ENCODE data around the gene PRPS1.
"Not testable (repeated sequence)": the region's sequence is repeated elsewhere in the genome, so short reads cannot be mapped to it uniquely, and the experiment has no call there.

Gene PRPS1

DNA sequence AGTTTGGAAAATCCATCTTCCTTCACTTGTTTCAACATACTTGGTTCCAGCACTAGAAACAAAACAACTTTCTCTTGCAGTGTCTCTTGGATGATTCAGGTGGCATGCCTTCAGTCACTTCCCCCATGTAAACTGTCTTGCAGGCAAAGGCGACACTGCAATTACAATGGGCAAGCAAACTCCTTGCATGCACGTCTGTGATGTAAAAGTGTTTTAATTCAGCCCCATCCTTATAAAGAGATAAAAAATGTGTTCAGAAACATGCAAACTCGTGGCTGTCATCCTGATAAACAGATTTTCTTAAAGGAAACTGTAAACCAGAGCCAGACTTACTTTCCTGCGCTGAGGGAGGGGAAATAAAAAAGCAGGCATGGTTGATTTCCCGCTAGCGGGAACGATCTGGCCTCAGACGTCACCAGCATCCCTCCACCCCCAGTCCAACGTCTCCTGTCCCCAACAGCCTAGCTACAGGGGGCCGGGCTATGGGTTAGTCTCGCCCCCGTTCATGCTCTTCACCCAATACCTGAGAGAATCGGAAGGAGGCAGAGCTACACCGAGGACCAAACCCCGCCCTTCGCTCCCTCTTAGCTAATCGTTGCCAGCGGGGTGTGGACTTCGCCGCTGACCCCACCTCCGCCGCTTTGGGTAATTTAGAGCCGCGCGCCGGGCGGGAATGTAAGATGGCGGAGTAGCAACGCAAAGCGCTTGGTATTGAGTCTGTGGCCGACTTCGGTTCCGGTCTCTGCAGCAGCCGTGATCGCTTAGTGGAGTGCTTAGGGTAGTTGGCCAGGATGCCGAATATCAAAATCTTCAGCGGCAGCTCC, at the start of gene PRPS1:
Gene PRPS1, plus strand, starts transcription at position 673 of the 824 bp plus-strand sequence. Its CDS starts 119 bp downstream, at position 792.
- DNase-seq (ENCODE audit: low read depth): peak; percentile 75

DNA sequence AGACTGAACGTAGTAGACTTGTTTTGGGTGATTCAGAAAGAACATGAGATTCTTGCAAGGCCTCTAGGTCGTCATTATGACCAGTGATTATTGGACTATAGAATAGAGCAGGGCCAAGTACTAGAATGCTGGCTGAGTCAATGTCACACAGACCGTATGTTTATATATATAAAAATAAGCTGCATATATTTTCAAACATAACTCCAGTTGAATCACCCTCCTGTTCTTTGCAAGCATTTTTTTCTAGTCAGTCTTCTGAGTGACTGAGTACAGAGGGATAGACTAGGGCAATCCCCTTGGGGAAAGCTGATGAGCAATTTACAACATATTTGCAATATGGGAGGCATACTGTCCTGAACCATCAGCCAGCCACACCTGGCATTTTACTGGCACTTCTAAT, 48.4 kb upstream of the PRPS1 start:
- DNase-seq (ENCODE audit: low read depth): no peak

DNA sequence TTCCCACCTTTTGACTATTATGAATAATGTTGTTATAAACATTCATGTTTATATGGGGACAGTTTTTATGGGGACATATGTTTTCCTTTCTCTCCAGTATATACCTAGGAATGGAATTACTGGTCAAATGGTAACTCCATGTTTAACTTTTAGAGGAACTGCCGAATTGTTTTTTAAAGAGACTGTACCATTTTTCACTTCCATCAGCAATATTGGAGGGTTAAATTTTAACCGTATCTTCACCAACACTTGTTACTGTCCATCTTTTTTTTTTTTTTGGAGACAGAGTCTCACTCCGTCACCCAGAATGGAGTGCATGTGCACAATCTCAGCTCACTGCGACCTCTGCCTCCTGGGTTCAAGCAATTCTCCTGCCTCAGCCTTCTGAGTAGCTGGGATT, 46.4 kb upstream of the PRPS1 start:
- no peak for DNase-seq (ENCODE audit: low read depth)

DNA sequence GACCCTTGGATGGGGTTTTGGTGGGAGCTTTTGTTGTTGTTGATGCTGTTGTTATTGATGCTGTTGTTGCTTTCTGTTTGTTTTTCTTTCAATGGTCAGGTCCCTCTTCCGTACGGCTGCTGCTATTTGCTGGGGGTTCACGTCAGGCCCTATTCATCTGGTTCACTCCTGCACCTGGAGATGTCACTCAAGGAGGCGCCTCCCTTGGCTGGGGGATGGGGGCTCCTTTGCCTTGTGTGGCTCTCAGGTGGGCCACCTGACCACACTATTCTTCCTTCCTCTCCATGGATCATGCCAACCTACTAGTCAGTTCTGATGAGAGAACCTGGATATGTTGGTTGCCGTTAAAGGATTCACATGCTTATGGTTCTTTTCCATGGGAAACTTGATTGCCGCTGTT, 39.1 kb upstream of the PRPS1 start:
- no peak for DNase-seq (ENCODE audit: low read depth)

DNA sequence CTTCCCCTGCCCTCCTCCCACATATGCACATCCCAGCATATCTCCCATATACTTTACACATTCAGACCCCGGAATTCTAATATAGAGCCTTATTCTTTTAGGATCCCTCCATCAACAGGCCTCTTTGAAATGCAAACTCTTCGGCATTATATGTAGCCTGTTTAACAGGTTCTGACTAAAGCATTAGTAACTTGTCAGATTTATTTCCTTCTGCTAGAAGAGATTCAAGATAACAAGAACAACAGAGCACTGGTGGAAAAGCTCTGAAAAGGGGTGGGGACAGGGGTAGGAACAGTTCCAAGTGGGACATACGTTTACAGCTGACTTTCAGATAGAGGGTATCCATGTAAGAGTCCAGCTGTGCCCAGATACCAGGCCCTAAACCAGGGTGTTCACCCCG, 31.7 kb upstream of the PRPS1 start:
- DNase-seq (ENCODE audit: low read depth): no peak

DNA sequence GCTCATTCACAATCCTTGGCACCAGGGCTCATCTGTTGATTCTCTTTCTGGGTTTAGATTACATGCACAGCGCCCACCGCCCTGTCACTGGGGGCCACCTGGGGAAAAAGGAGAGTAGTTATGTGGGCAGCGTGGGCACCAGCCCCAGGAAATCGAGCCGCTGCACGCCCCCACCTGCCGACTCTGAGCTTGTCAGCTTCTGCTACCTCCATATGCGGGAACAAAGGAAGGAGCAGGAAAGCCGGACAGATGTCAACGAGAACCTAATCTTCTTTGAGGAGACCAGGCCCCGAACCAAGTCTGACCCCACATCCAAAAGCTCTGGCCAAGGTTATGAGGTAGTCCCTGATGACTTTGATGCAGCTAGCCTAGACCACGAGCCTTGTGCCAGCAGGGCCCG, 31.0 kb upstream of the PRPS1 start:
- DNase-seq (ENCODE audit: low read depth): no peak

DNA sequence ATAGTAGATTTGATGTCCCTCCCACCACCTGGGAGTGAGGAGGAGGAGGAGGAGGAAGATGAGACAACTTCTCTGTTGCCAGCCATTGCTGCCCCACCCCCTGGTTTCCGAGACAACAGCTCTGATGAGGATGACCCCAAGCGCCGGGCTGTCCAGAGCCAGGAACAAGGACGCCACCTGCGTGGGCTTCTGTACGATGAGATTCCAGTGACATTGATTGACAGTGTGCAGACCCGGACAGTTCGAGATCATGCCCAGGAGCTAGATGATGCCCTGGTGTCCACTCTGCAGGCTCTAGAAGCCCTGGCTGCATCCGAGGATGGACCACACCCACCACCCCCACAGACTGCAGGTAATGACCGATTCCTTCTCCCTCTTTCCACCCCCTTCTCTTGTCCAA, 30.5 kb upstream of the PRPS1 start:
- DNase-seq (ENCODE audit: low read depth): no peak

DNA sequence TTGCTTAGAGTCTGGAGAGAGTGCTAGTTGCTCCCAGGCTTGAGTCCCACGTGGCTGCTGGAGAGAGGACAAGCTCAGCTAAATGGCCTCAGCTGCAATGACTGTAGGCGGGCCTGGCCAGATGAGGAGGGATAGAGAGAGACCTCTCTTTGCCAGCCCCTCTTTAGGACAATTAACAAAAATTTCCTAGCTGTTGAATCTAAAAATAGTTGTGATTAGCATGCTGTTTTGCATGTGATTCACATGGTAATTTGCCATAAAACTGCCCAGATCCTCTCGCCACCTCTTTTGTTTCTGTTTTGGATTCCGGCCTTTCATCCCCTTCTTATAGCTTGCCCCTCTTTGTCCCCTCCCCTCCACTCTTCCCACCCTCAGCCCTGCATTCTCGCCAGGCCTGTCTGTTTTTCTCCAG, 28.9 kb upstream of the PRPS1 start:
- no peak for DNase-seq (ENCODE audit: low read depth)

DNA sequence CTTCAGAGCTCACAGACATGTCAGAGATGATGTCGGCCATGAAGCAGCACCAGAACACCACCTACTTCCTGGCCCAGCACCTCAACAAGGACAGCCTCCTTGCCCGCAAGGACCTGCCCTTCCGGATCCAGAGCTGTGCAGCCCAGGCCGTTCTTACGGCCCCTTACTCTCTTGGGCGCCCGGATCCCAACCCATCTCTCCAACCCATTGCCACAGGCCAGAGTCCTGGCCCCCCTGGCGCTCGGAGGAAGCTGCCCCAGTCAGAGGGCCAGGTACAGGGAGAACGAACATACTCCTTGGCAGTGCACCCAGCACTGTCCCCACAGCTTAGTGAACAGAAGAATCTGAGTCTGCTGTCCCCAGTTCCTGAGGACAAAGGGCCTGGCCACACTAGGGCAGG, 27.9 kb upstream of the PRPS1 start:
- no peak for DNase-seq (ENCODE audit: low read depth)

DNA sequence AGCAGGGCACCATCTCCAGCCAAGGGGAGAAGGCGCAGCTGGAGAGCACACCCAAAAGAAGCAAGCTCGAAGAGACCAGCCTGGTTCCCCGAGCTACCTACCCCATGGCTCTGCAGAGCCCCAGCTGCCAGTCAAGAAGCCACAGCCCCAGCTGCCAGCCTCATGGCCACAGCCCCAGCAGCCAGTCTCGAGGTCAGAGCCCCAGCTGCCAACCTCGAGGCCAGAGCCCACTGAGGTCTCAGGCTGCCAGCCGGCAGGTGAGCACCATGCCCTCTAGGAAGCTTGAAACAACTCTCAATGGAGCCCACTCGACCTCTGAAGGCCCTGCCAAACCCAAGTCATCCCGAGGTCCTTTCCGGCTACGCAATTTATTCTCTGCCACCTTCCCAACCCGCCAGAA, 27.0 kb upstream of the PRPS1 start:
- DNase-seq (ENCODE audit: low read depth): no peak

DNA sequence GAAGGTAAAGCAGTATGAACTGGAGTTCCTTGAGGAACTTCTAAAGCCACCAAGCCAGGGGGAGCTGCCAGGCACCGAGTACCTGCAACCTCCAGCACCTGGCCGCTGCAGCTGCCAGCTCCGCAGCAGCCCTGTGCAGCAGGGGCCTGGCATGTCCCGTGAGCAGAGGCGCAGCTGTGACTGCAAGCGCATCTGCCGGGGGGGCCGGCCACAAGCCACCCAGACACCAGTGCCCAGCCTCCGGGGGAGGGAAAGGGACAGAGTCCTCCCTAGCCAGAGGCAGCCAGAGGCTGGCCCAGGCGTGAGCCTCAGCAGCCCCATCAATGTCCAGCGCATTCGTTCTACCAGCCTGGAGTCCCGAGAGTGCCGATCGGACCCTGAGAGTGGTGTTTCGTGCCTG, 26.6 kb upstream of the PRPS1 start:
- no peak for DNase-seq (ENCODE audit: low read depth)

DNA sequence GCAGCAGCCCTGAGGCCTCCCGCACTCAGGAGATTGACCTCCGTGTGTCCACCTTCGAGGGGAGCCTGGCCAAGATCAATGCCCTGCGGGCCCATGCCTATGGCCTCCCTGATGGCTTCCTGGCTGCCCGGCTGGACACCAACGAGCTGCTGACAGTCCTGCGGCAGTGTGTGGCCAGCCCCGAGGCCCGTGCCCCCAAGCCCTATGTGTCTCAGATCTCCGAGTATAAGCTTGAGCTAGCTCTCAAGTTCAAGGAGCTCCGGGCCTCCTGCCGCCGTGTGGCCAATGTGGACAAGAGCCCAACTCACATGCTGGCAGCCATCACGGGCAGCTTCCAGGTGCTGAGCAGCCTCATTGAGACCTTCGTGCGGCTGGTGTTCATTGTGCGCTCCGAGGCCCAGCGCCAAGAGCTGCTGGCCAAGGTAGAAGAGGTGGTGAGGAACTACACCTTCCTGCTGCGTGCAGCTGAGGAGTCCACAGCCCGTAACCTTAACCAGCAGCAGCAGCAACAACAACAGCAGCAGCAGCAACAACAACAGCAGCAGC, 25.5 kb upstream of the PRPS1 start:
- DNase-seq (ENCODE audit: low read depth): no peak

DNA sequence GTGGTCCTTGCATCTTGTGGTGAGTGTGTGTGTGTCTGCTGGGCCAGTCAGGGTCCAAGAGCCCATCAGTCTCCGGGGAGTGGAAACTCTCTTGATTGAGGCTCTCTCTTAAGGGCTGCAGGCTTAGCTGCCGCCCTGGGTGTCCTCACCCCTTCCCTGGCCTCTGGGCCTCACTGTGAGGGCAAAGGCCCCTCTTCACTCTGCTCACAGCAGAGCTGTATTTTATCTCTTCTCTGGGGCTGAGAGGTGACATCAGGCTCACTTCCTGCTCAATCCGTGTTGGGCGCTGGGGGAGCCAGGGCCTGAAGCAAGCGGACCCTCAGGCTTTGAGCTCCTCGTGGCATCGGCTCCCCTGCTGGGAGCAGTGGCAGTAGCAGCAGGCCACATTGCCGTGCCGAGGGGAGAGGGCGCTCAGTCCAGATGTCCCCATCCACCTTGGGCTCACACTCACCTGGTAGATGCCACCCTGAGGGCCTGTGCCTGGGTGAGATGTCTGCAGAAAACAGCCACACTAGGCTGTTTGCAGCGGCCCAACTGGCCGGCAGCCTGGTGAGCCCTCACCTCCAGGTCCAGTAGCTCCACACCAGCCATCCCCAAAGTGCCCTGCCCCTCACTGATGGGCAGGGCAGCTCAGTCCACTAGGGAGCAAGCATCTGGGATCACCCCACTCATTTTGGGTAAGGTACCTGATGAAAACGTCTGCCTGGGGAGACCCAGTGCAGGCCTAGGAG, 24.7 kb upstream of the PRPS1 start:
- no peak for DNase-seq (ENCODE audit: low read depth)

DNA sequence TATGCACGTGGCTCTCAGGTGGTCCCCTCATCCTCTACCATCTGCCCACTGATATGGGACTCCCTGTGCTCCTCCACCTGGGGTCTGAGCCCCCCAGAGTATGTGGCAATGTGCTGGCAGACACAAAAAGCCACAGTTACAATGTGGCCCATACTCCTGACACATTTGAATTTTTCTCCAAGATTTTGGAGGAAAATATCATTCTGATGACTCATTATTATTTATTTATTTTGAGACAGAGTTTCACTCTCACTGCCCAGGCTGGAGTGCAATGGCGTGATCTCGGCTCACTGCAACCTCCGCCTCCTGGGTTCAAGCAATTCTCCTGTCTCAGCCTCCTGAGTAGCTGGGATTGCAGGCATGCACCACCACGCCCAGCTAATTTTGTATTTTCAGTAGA, 19.2 kb upstream of the PRPS1 start:
- DNase-seq (ENCODE audit: low read depth): not testable (repeated sequence)

DNA sequence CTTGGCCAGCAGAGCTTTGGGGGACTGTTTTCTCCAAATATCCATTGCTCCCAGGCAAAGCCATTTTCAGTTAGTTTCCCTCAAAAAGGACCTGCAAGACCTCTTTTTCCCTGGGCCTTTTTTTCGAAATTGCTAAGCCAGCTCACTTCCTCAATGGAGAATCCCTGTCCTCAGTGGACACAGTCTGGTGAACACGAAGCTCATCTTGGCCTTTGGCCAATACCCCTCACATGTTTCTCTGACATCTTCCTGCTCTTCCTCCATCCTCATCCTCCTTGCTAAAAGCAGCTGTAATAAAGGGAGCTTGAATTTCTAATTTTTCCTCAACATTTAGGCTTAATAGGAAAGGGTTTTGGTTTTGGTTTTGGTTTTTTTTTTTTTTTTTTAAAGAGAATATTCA, 17.6 kb upstream of the PRPS1 start:
- DNase-seq (ENCODE audit: low read depth): no peak

DNA sequence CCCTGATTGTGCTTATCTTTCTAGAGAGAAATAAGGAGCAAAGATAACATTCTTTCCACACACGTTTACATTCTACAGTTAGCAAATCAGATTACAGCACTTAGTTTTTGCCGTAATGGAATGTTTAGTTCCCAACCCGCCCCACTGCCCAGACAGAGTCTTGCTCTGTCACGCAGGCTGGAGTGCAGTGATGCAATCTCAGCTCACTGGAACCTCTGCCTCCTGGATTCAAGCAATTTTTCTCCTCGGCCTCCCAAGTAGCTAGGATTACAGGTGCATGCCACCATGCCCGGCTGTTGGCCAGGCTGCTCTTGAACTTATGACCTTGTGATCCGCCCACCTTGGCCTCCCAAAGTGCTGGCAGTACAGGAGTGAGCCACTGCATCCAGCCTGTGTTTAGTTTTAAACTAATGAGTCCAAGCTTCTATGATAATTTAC, 8.4 kb upstream of the PRPS1 start:
- no peak for DNase-seq (ENCODE audit: low read depth)

DNA sequence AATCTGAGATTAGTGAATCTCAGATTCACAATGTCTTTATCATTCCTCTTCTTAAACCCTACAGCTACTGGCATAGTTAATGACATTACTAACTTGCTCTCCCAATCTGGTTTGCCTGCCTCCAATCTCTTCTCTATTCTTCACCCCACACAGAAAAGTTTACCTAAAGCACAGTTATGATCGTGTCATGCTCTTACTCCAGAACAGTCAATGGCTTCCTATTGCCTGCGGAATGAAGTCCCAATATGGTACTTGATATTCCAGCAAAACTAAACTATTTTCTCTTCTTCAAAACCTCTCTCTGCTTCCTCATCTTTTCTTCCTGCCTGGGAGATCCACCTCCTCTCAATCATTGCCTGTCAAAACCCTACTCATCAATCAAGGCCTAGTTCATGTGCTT, 3.4 kb upstream of the PRPS1 start:
- DNase-seq (ENCODE audit: low read depth): no peak

DNA sequence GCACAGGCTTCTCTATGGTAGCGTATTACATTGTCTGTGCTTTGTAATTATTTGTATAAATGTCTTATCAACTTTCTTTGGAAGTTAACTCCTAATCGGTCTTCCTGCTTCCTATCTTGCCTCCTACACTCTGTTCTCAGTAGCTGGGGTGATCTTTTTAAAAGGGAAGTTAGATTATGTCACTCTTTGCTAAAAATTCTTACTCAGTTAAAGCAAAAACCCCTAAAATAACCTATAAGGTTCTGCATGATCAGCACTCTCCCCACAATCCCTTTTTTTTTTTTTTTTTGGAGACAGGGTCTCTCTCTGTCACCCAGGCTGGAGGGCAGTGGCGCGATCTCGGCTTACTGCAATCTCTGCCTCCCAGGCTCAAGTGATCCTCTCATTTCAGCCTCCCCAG, 2.6 kb upstream of the PRPS1 start:
- DNase-seq (ENCODE audit: low read depth): no peak

DNA sequence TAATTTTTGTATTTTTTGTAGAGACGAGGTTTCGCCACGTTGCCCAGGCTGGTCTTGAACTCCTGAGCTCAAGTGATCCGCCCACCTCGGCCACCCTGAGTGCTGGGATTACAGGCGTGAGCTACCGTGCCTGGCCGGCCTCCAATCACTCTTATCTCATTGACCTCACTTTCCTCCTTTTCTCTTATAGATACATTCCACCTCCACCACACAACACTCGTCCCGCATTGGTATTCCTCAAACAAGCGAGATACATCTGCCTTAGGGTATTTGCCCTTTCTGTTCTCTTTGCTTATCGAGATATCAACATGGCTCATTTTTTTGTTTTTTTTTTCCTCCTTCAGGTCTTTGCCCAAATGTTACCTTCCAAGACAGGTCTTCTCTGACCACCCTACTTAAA, 1.8 kb upstream of the PRPS1 start:
- no peak for DNase-seq (ENCODE audit: low read depth)

DNA sequence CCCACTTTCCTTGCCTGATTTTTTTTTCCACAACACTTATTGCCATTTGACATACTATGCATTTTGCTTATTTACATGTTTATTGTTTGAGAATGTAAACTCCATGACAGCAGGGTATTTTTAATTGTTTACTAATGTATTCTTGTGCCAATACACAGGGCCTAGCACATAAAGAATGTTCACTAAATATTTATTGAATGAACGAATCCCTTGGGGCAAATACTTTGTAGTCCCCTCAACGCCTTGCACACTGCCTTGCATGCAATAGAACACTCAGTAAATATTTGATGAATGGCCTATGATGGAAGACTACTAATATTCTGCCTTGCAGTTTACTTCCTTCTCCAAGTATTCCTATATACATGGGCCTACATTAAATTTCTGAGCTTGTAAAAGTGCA, 1.4 kb upstream of the PRPS1 start:
- DNase-seq (ENCODE audit: low read depth): no peak

DNA sequence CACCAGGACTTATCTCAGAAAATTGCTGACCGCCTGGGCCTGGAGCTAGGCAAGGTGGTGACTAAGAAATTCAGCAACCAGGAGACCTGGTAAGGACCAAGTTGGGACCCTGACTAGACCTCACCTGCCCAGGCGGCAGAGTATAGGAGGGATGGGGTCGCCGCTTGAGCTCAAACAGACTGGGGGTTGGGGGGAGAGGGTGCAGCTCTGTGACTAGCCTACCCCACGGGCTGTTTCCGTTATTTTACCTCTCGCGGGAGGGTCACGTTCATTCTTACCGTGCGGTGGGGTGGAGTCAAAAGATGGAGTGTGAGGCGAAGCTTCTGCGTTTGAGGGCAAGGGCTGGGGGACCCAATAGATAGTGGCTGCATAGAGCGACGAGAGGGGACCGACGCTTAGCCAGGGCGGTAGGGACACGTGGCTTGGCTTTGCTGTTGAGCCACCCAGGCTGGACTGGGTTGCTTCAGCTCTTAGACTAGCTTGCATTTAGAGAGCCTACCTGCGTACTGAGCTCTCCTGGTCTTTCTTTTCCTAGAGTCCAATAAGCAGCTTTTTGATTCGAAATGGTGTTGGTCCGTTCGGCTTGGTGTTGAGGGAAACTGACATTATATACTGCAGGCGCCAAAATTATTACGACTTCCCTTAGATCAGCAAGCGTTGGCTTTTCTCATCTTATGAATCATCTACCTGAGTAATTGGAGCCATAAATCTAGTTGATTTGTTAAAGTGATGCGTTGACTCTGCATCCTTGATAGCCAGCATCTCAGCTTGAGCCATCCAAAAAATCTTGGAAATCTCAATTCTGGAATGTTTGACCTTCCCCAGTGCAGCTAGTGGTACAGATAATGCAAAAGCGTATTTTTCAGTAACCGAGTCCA, 591 bp downstream of the PRPS1 start:
- no peak for DNase-seq (ENCODE audit: low read depth)

DNA sequence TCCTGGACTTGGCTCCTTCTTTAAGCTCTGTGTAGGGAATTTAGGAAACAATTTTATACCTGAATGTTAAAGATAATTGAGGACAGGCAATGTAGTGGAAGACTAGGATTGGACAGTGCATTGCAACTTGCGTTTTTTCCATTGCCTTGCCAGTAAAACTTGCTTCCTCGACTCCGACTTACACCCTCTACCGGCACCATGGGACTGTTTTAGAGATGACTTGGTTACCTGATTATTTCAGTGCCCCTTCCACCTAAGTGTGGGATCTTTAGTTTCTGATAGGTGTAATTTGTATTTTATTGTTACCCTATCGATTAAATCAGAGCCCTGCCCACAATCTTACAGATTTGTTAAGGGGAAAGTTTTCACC, 1.2 kb downstream of the PRPS1 start:
- DNase-seq (ENCODE audit: low read depth): no peak
